Neural cell (in vitro differentiated cells): Measurements from ENCODE around the gene REM2. TPM values are rescaled to one million over a fixed set of nuclear protein-coding genes. Genes with fewer than 3 reads are reported as not detected.
"Not testable (repeated sequence)": the region's sequence is repeated elsewhere in the genome, so short reads cannot be mapped to it uniquely, and the experiment has no call there.

Source experiments
- H2AFZ ChIP-seq: fragments of 200-600, 300-800 bp; sonication (generic), shearing (Covaris generic); 2 replicates; pipeline ENCODE4 v1.6.0; 2014; ENCODE audit warnings: low read depth, mild to moderate bottlenecking, antibody characterized with exemption, low read length, moderate library complexity
- H3F3A ChIP-seq: fragments of 200-600 bp; shearing (Covaris generic); 2 replicates; pipeline ENCODE4 v1.6.1; 2016; ENCODE audit warnings: mild to moderate bottlenecking, moderate library complexity, mixed read lengths, antibody characterized with exemption, low read length; ENCODE audit not compliant: insufficient read depth, poor library complexity, severe bottlenecking
- H3K27ac ChIP-seq: fragments of 200-600, 300-800 bp; sonication (generic), shearing (Covaris generic); 2 replicates; pipeline ENCODE4 v1.5.1; 2014; ENCODE audit warnings: mild to moderate bottlenecking, low read length, moderate library complexity
- H3K27me3 ChIP-seq: fragments of 300-800, 200-600 bp; sonication (generic), shearing (Covaris generic); 2 replicates; pipeline ENCODE4 v1.6.0; 2014; ENCODE audit warnings: mild to moderate bottlenecking, low read depth, low read length, moderate library complexity; ENCODE audit not compliant: insufficient read depth
- H3K36me3 ChIP-seq: fragments of 300-800, 200-600 bp; sonication (generic), shearing (Covaris generic); 2 replicates; pipeline ENCODE4 v1.5.1; 2014; ENCODE audit warnings: mild to moderate bottlenecking, antibody characterized with exemption, low read length, moderate library complexity; ENCODE audit not compliant: insufficient read depth
- H3K4me2 ChIP-seq: fragments of 300-800, 200-600 bp; sonication (generic), shearing (Covaris generic); 2 replicates; pipeline ENCODE4 v1.6.0; 2014; ENCODE audit warnings: mild to moderate bottlenecking, low read length
- H3K4me3 ChIP-seq: fragments of 300-800, 200-600 bp; sonication (generic), shearing (Covaris generic); 2 replicates; pipeline ENCODE4 v1.5.1; 2014; ENCODE audit warnings: mild to moderate bottlenecking, low read length, moderate library complexity
- H3K79me2 ChIP-seq: fragments of 200-600 bp; shearing (Covaris generic); replicated peaks from 2 replicates; pipeline ENCODE4 v1.6.0; 2014; ENCODE audit warnings: mild to moderate bottlenecking, low read length, moderate library complexity; ENCODE audit not compliant: insufficient read depth
- H3K9ac ChIP-seq: fragments of 300-800, 200-600 bp; sonication (generic), shearing (Covaris generic); 2 replicates; pipeline ENCODE4 v1.6.1; 2016; ENCODE audit warnings: mild to moderate bottlenecking, low read length, mixed read lengths
- H3K9me2 ChIP-seq: fragments of 200-600 bp; shearing (Covaris generic); 2 replicates; pipeline ENCODE4 v1.6.1; 2016; ENCODE audit warnings: mild to moderate bottlenecking, low read length, mixed read lengths; ENCODE audit not compliant: insufficient read depth
- H3K9me3 ChIP-seq: fragments of 200-600, 300-800 bp; sonication (generic), shearing (Covaris generic); 2 replicates; pipeline ENCODE4 v1.6.1; 2016; ENCODE audit warnings: mild to moderate bottlenecking, mixed run types, low read length, moderate library complexity, mixed read lengths
- H4K20me1 ChIP-seq: fragments of 200-600 bp; shearing (Covaris generic); 2 replicates; pipeline ENCODE4 v1.6.1; 2016; ENCODE audit warnings: mild to moderate bottlenecking, mixed run types; ENCODE audit not compliant: insufficient read depth
- CTCF ChIP-seq: fragments of 450-650 bp; IDR thresholded peaks from 2 replicates; pipeline ENCODE4 v1.5.1; 2014; ENCODE audit warnings: antibody characterized with exemption, mild to moderate bottlenecking, moderate library complexity; ENCODE audit not compliant: poor library complexity, severe bottlenecking
- EP300 ChIP-seq: fragments of 450-650 bp; conservative IDR thresholded peaks from 2 replicates; pipeline ENCODE4 v1.6.1; 2014; ENCODE audit warnings: antibody characterized with exemption, mild to moderate bottlenecking, moderate library complexity; ENCODE audit not compliant: poor library complexity, severe bottlenecking
- EZH2 ChIP-seq: fragments of 200-600, 300-800 bp; shearing (Covaris generic), sonication (generic); IDR thresholded peaks from 2 replicates; pipeline ENCODE4 v1.6.1; 2014; ENCODE audit warnings: antibody characterized with exemption, low read length, borderline replicate concordance, mild to moderate bottlenecking; ENCODE audit not compliant: insufficient read depth, poor library complexity, severe bottlenecking
- MXI1 ChIP-seq: fragments of 450-650 bp; conservative IDR thresholded peaks from 2 replicates; pipeline ENCODE4 v1.6.1; 2014; ENCODE audit warnings: antibody characterized with exemption, mild to moderate bottlenecking; ENCODE audit not compliant: poor library complexity, severe bottlenecking
- POLR2AphosphoS5 ChIP-seq: IDR thresholded peaks from 2 replicates; pipeline ENCODE4 v1.6.1; 2012
- RAD21 ChIP-seq: fragments of 450-650 bp; conservative IDR thresholded peaks from 2 replicates; pipeline ENCODE4 v1.6.1; 2014; ENCODE audit warnings: antibody characterized with exemption, mild to moderate bottlenecking, moderate library complexity
- REST ChIP-seq: IDR thresholded peaks from 2 replicates; pipeline ENCODE4 v1.6.1; 2012; ENCODE audit warnings: borderline replicate concordance
- SMC3 ChIP-seq: fragments of 450-650 bp; conservative IDR thresholded peaks from 2 replicates; pipeline ENCODE4 v1.6.1; 2014; ENCODE audit warnings: antibody characterized with exemption, mild to moderate bottlenecking, moderate library complexity; ENCODE audit not compliant: poor library complexity
- TAF1 ChIP-seq: IDR thresholded peaks from 2 replicates; pipeline ENCODE4 v1.6.1; 2012; ENCODE audit warnings: low read depth
- polyA plus RNA-seq: library from polyadenylated mRNA; depleted of rRNA; stranded (reverse); fragments of >200 nt; gene quantifications from 2 replicates; pipeline ENCODE4 v1.2.3, GENCODE V29; 2014

Gene REM2
- polyA plus RNA-seq, 1 donor from 2014 or later, result 28.6 TPM

- H2AFZ ChIP-seq, result no peak overlapping the region
- no peaks in the 10 kb centered on the region for H3K79me2 ChIP-seq
- no peak overlapping the region for H3K27ac ChIP-seq
- H3K9me3 ChIP-seq, result no peaks in the 10 kb centered on the region
- no peaks in the 10 kb centered on the region for H4K20me1 ChIP-seq
- no peaks in the 10 kb centered on the region for H3K9me2 ChIP-seq
- no peaks in the 10 kb centered on the region for H3K36me3 ChIP-seq
- no peak for TF ChIP-seq CTCF
- TF ChIP-seq EP300, result no peak
- TF ChIP-seq RAD21, result no peak
- no peak for TF ChIP-seq SMC3
- no peak for TF ChIP-seq POLR2AphosphoS5
- TF ChIP-seq MXI1, result no peak
- no peak for TF ChIP-seq EZH2
- no peaks in the 10 kb centered on the region for H3K27me3 ChIP-seq
- H3K4me3 ChIP-seq, result no peak overlapping the region
- H3K4me2 ChIP-seq, result no peak overlapping the region
- no peak overlapping the region for H3K9ac ChIP-seq
- H3F3A ChIP-seq, result no peaks in the 10 kb centered on the region
Measured at GRCh38 chr14:22850944-22851764, 31.9 kb upstream of the REM2 start.

- H3K27ac ChIP-seq, H3K4me2 ChIP-seq, H3K9ac ChIP-seq, H3K79me2 ChIP-seq, H3K36me3 ChIP-seq, H3K27me3 ChIP-seq, H3K4me3 ChIP-seq, H3F3A ChIP-seq, H2AFZ ChIP-seq, H3K9me2 ChIP-seq, H4K20me1 ChIP-seq, H3K9me3 ChIP-seq: not testable (repeated sequence)
Measured at GRCh38 chr14:22852178-22852577, 30.8 kb upstream of the REM2 start.

- Histone ChIP-seq H3K27ac (no peak overlapping the region), H3K27me3 (no peaks in the 10 kb centered on the region), H3K4me2 (no peak overlapping the region), H3K4me3 (no peak overlapping the region), H2AFZ (no peak overlapping the region), H3F3A (no peaks in the 10 kb centered on the region), H3K9ac (no peak overlapping the region), H3K36me3 (no peaks in the 10 kb centered on the region), H4K20me1 (no peaks in the 10 kb centered on the region), H3K9me2 (no peaks in the 10 kb centered on the region), H3K9me3 (no peaks in the 10 kb centered on the region), H3K79me2 (no peaks in the 10 kb centered on the region)
- TF ChIP-seq TAF1, result no peak
- no peak for TF ChIP-seq MXI1
- no peak for TF ChIP-seq EZH2
- TF ChIP-seq CTCF, result no peak
- no peak for TF ChIP-seq POLR2AphosphoS5
- TF ChIP-seq REST, result no peak
- TF ChIP-seq RAD21, result no peak
- no peak for TF ChIP-seq SMC3
Measured at GRCh38 chr14:22852599-22852939, 30.5 kb upstream of the REM2 start.
